Non-pigmented ciliary epithelial cell (primary cell): Measurements from ENCODE around the gene PLEKHM2.
A peak's percentile ranks its signal among the peaks of the same experiment; 100 is the strongest.

ENCODE experiments used
- DNase-seq: peaks from one replicate; pipeline ENCODE4 v3.0.0-alpha.2; 2010; ENCODE audit warnings: low read depth

Gene PLEKHM2

GRCh38 chr1:15702722-15703550 lies 18.8 kb downstream of the PLEKHM2 start:
- no peak for DNase-seq

- DNase-seq = peak; percentile 72
These were observed 19.4 kb downstream of the PLEKHM2 start for GRCh38 chr1:15703562-15703961.

GRCh38 chr1:15704526-15705183 lies 20.5 kb downstream of the PLEKHM2 start:
- no peak for DNase-seq

GRCh38 chr1:15705184-15705566 lies 21.1 kb downstream of the PLEKHM2 start:
- DNase-seq = no peak

GRCh38 chr1:15706751-15707150 lies 22.6 kb downstream of the PLEKHM2 start:
- no peak for DNase-seq

- DNase-seq = no peak
These were observed 23.3 kb downstream of the PLEKHM2 start for GRCh38 chr1:15707239-15707925.

- no peak for DNase-seq
These were observed 24.5 kb downstream of the PLEKHM2 start for GRCh38 chr1:15708486-15709137.

GRCh38 chr1:15709226-15709625 lies 25.1 kb downstream of the PLEKHM2 start:
- no peak for DNase-seq

- no peak for DNase-seq
These were observed 28.0 kb downstream of the PLEKHM2 start for GRCh38 chr1:15712168-15712567.

GRCh38 chr1:15714406-15715136 lies 30.5 kb downstream of the PLEKHM2 start:
- DNase-seq = no peak

- DNase-seq = no peak
These were observed 33.5 kb downstream of the PLEKHM2 start for GRCh38 chr1:15717418-15718125.

- no peak for DNase-seq
These were observed 34.1 kb downstream of the PLEKHM2 start for GRCh38 chr1:15718199-15718601.

GRCh38 chr1:15719381-15720120 lies 35.4 kb downstream of the PLEKHM2 start:
- DNase-seq = no peak

- DNase-seq = no peak
These were observed 36.7 kb downstream of the PLEKHM2 start for GRCh38 chr1:15720861-15721260.

GRCh38 chr1:15722411-15722810 lies 38.3 kb downstream of the PLEKHM2 start:
- no peak for DNase-seq

- DNase-seq = no peak
These were observed 38.9 kb downstream of the PLEKHM2 start for GRCh38 chr1:15722836-15723532.

- DNase-seq = no peak
These were observed 39.6 kb downstream of the PLEKHM2 start for GRCh38 chr1:15723631-15724246.

- no peak for DNase-seq
These were observed 41.1 kb downstream of the PLEKHM2 start for GRCh38 chr1:15724949-15725880.
